Uterus (tissue), 4 donors: ENCODE results near the gene ARFGEF2. TPM values are rescaled to one million over a fixed set of nuclear protein-coding genes. Genes with fewer than 3 reads are reported as not detected.
"Not testable (repeated sequence)": the region's sequence is repeated elsewhere in the genome, so short reads cannot be mapped to it uniquely, and the experiment has no call there.

Experiments
- DNase-seq, 2 donors: peaks; one replicate each; pipeline ENCODE4 v3.0.0-alpha.2; 2019 to 2020
- H3K27ac ChIP-seq, 2 donors: fragments of 200-600 bp; sonication (generic); 1 replicate in 1 of 2; 2 replicates in 1 of 2; pipeline ENCODE4 v1.5.1; 2016 to 2018
- H3K27me3 ChIP-seq, 2 donors: fragments of 200-600 bp; sonication (generic); one replicate each; pipeline ENCODE4 v1.5.1; 2018 to 2019; ENCODE audit warnings: control low read depth in 1 of 2
- H3K36me3 ChIP-seq, 2 donors: fragments of 200-600 bp; sonication (generic); one replicate each; pipeline ENCODE4 v1.5.1; 2019; ENCODE audit warnings: control low read depth in 1 of 2
- H3K4me1 ChIP-seq, 2 donors: fragments of 200-600 bp; sonication (generic); one replicate each; pipeline ENCODE4 v1.5.1; 2018 to 2019; ENCODE audit warnings: control low read depth in 1 of 2
- H3K4me3 ChIP-seq, 2 donors: fragments of 200-600 bp; sonication (generic); 1 replicate in 1 of 2; 2 replicates in 1 of 2; pipeline ENCODE4 v1.5.1; 2018 to 2019; ENCODE audit warnings: mild to moderate bottlenecking in 1 of 2
- H3K9me3 ChIP-seq, 2 donors: fragments of 200-600 bp; sonication (generic); one replicate each; pipeline ENCODE4 v1.5.1; 2019; ENCODE audit warnings: control low read depth in 1 of 2
- POLR2A ChIP-seq, 2 donors: fragments of 450-650 bp; IDR thresholded peaks; one replicate each; pipeline ENCODE4 v1.6.1; 2016; ENCODE audit warnings: antibody characterized with exemption in 2 of 2, mild to moderate bottlenecking in 1 of 2, moderate library complexity in 1 of 2
- intact Hi-C: fragments of 100-400 bp; cut with DNase I; formaldehyde crosslinking; loops from one replicate; pipeline ENCODE4 v1.15.1; 2023; ENCODE audit warnings: low total_unique reads
- total RNA-seq, 4 donors: library from RNA; depleted of rRNA in 3 of 4; stranded (reverse); fragments of >200 nt in 3 of 4; gene quantifications; one replicate each; pipeline versions ENCODE4 v1.1.0 to v1.2.4, GENCODE V29; 2014 to 2023
- TF ChIP-seq, protein P1 (sequence below), 4 experiments: fragments of 200-600 bp in 2 of 4; fragments of 450-650 bp in 2 of 4; sonication (generic) in 2 of 4; IDR thresholded peaks; one replicate each; pipeline ENCODE4 v1.5.1; 2016 to 2019; ENCODE audit warnings: antibody characterized with exemption in 4 of 4, mild to moderate bottlenecking in 2 of 4, moderate library complexity in 1 of 4
- donor health status: DM: yes; HTN: yes; CAD: no.

ARFGEF2 gene
- total RNA-seq, 4 donors from 2014 or later, result 22.0 to 33.7 (median 27.0) TPM

GRCh38 chr20:48886811-48887210, 34.7 kb upstream of the ARFGEF2 start:
- Histone ChIP-seq H3K4me1 (no peaks in the 10 kb centered on the region), H3K9me3 (no peaks in the 10 kb centered on the region), H3K36me3 (no peaks in the 10 kb centered on the region), H3K27ac (no peak overlapping the region), H3K27me3 (no peaks in the 10 kb centered on the region), H3K4me3 (no peak overlapping the region)
- no peak for TF ChIP-seq POLR2A (IDR thresholded peaks at IDR 0.05)
- TF ChIP-seq, protein P1, sequence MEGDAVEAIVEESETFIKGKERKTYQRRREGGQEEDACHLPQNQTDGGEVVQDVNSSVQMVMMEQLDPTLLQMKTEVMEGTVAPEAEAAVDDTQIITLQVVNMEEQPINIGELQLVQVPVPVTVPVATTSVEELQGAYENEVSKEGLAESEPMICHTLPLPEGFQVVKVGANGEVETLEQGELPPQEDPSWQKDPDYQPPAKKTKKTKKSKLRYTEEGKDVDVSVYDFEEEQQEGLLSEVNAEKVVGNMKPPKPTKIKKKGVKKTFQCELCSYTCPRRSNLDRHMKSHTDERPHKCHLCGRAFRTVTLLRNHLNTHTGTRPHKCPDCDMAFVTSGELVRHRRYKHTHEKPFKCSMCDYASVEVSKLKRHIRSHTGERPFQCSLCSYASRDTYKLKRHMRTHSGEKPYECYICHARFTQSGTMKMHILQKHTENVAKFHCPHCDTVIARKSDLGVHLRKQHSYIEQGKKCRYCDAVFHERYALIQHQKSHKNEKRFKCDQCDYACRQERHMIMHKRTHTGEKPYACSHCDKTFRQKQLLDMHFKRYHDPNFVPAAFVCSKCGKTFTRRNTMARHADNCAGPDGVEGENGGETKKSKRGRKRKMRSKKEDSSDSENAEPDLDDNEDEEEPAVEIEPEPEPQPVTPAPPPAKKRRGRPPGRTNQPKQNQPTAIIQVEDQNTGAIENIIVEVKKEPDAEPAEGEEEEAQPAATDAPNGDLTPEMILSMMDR (IDR thresholded peaks at IDR 0.05), result no peak
- DNase-seq, result no peak
- intact Hi-C loops, result no loop called here

GRCh38 chr20:48888517-48888916, 33.0 kb upstream of the ARFGEF2 start:
- H3K27me3 ChIP-seq, DNase-seq, intact Hi-C loops, H3K36me3 ChIP-seq, H3K4me1 ChIP-seq, H3K4me3 ChIP-seq, H3K27ac ChIP-seq, H3K9me3 ChIP-seq: not testable (repeated sequence)

GRCh38 chr20:48889140-48889790, 32.2 kb upstream of the ARFGEF2 start:
- intact Hi-C loops, result no loop called here
- H3K27ac ChIP-seq, result no peak overlapping the region
- no peaks in the 10 kb centered on the region for H3K9me3 ChIP-seq
- no peak for TF ChIP-seq POLR2A (IDR thresholded peaks at IDR 0.05)
- TF ChIP-seq, protein P1 (IDR thresholded peaks at IDR 0.05), result no peak
- no peaks in the 10 kb centered on the region for H3K36me3 ChIP-seq
- DNase-seq, result no peak
- no peaks in the 10 kb centered on the region for H3K27me3 ChIP-seq
- H3K4me3 ChIP-seq, result no peak overlapping the region
- no peaks in the 10 kb centered on the region for H3K4me1 ChIP-seq

GRCh38 chr20:48891235-48892048, 30.1 kb upstream of the ARFGEF2 start:
- H3K9me3 ChIP-seq, result no peaks in the 10 kb centered on the region
- DNase-seq, result no peak

GRCh38 chr20:48892049-48892470, 29.5 kb upstream of the ARFGEF2 start:
- Histone ChIP-seq H3K4me1 (no peaks in the 10 kb centered on the region), H3K27ac (no peak overlapping the region), H3K27me3 (no peaks in the 10 kb centered on the region), H3K36me3 (no peaks in the 10 kb centered on the region), H3K4me3 (no peak overlapping the region), H3K9me3 (no peaks in the 10 kb centered on the region)
- TF ChIP-seq, protein P1 (IDR thresholded peaks at IDR 0.05), result no peak
- TF ChIP-seq POLR2A (IDR thresholded peaks at IDR 0.05), result no peak
- intact Hi-C loops, result no loop called here
- DNase-seq, result no peak

More at GRCh38 chr20:48891235-48892048, 30.1 kb upstream of the ARFGEF2 start:
- no peaks in the 10 kb centered on the region for H3K27me3 ChIP-seq
- H3K4me3 ChIP-seq, result no peak overlapping the region
- intact Hi-C loops, result no loop called here
- H3K4me1 ChIP-seq, result no peaks in the 10 kb centered on the region
- no peak overlapping the region for H3K27ac ChIP-seq
- TF ChIP-seq, protein P1 (IDR thresholded peaks at IDR 0.05), result no peak
- TF ChIP-seq POLR2A (IDR thresholded peaks at IDR 0.05), result no peak
- H3K36me3 ChIP-seq, result no peaks in the 10 kb centered on the region
